Endothelial cell of umbilical vein (primary cell): ENCODE results near the gene ADCY2. TPM values are rescaled to one million over a fixed set of nuclear protein-coding genes. Genes with fewer than 3 reads are reported as not detected.

ENCODE experiments used
- BruUV-seq: library from RNA; stranded (reverse); fragments of 400-500 nt; replicated peaks from 2 replicates; lab custom pipeline; 2021; lab: Mats Ljungman, UMichigan
- CTCF ChIA-PET: fragments of 300-600, 350-600 bp; sonication (Branson Sonifier 250); formaldehyde crosslinking; loops from one replicate; lab custom pipeline; 2021; ENCODE audit warnings: antibody characterized with exemption, inconsistent platforms; lab: Charles Lee
- POLR2A ChIA-PET: fragments of 300-600, 350-600 bp; sonication (Branson Sonifier 250); formaldehyde crosslinking; loops from one replicate; lab custom pipeline; 2021; ENCODE audit warnings: antibody characterized with exemption, inconsistent platforms; lab: Charles Lee
- DNase-seq: peaks from one replicate; pipeline ENCODE4 v3.0.0-alpha.2; 2011; ENCODE audit warnings: low read depth, low spot score
- FAIRE-seq: peaks from 2 replicates; lab custom pipeline; 2011; peaks lifted over from hg19 to GRCh38; lab: Jason Lieb, UNC
- H2AFZ ChIP-seq: 2 replicates; pipeline ENCODE4 v1.6.0; 2012; ENCODE audit warnings: low read depth, low read length, control low read depth, inconsistent platforms
- H3K27ac ChIP-seq: 2 replicates; pipeline ENCODE4 v1.5.1; 2011; ENCODE audit warnings: low read depth, mild to moderate bottlenecking, control low read depth, low read length, moderate library complexity; ENCODE audit not compliant: insufficient read depth
- H3K27me3 ChIP-seq, 2 experiments: 2 replicates each; pipeline versions ENCODE4 v1.6.0 to v1.6.1; 2011; ENCODE audit warnings: low read length in 2 of 2, mixed read lengths in 1 of 2; ENCODE audit not compliant: control insufficient read depth in 2 of 2, insufficient read depth in 2 of 2
- H3K36me3 ChIP-seq, 2 experiments: 2 replicates in 1 of 2; 3 replicates in 1 of 2; pipeline ENCODE4 v1.5.1; 2011; ENCODE audit warnings: low read length in 2 of 2, mild to moderate bottlenecking in 1 of 2, moderate library complexity in 1 of 2; ENCODE audit not compliant: control insufficient read depth in 2 of 2, insufficient read depth in 2 of 2; ENCODE audit errors: extremely low read depth in 1 of 2
- H3K4me1 ChIP-seq: 3 replicates; pipeline ENCODE4 v1.5.1; 2011; ENCODE audit warnings: mild to moderate bottlenecking, low read length; ENCODE audit not compliant: control insufficient read depth, insufficient read depth; ENCODE audit errors: extremely low read depth
- H3K4me2 ChIP-seq: 2 replicates; pipeline ENCODE4 v1.6.1; 2011; ENCODE audit warnings: low read length, control low read depth, mixed read lengths; ENCODE audit not compliant: insufficient read depth
- H3K4me3 ChIP-seq, 3 experiments: fragments of 200-600 bp in 1 of 3; sonication (generic), shearing (Covaris generic) in 1 of 3; replicated peaks in 1 of 3; 2 replicates each; pipeline ENCODE4 v1.5.1; 2011 to 2016; ENCODE audit warnings: control low read depth in 3 of 3, low read length in 3 of 3, mild to moderate bottlenecking in 2 of 3, inconsistent platforms in 1 of 3, low read depth in 1 of 3, moderate library complexity in 1 of 3; ENCODE audit not compliant: insufficient read depth in 1 of 3
- H3K79me2 ChIP-seq: 2 replicates; pipeline ENCODE4 v1.6.0; 2012; ENCODE audit warnings: low read length, inconsistent platforms; ENCODE audit not compliant: control insufficient read depth, insufficient read depth
- H3K9ac ChIP-seq: replicated peaks from 2 replicates; pipeline ENCODE3; 2011; ENCODE audit warnings: low read length, control low read depth; ENCODE audit not compliant: insufficient read depth; ENCODE audit errors: extremely low read depth
- H3K9me1 ChIP-seq: replicated peaks from 3 replicates; pipeline ENCODE4 v1.6.0; 2011; ENCODE audit warnings: mild to moderate bottlenecking, low read length; ENCODE audit not compliant: control insufficient read depth, insufficient read depth; ENCODE audit errors: extremely low read depth
- H3K9me3 ChIP-seq: replicated peaks from 2 replicates; pipeline ENCODE4 v1.5.1; 2012; ENCODE audit warnings: low read length, inconsistent platforms; ENCODE audit not compliant: control insufficient read depth, insufficient read depth
- H4K20me1 ChIP-seq: replicated peaks from 2 replicates; pipeline ENCODE3; 2011; ENCODE audit warnings: mild to moderate bottlenecking, low read length; ENCODE audit not compliant: control insufficient read depth, insufficient read depth; ENCODE audit errors: extremely low read depth
- CTCF ChIP-seq, 2 donors: IDR thresholded peaks; 1 replicate in 1 of 2; 2 replicates in 1 of 2; pipeline ENCODE4 v1.5.1; 2011; ENCODE audit warnings: low read length in 2 of 2, mild to moderate bottlenecking in 2 of 2, moderate library complexity in 2 of 2, control low read depth in 1 of 2, inconsistent platforms in 1 of 2, low read depth in 1 of 2; ENCODE audit not compliant: insufficient read depth in 1 of 2; ENCODE audit errors: extremely low read depth in 1 of 2
- EZH2 ChIP-seq: IDR thresholded peaks from 2 replicates; pipeline ENCODE4 v1.6.1; 2012; ENCODE audit warnings: borderline replicate concordance, low read depth, mild to moderate bottlenecking, moderate library complexity, low read length, inconsistent platforms; ENCODE audit not compliant: severe bottlenecking
- FOS ChIP-seq: IDR thresholded peaks from 2 replicates; pipeline ENCODE4 v1.6.1; 2011; ENCODE audit warnings: mild to moderate bottlenecking, low read length, moderate library complexity, borderline replicate concordance; ENCODE audit not compliant: insufficient read depth
- GATA2 ChIP-seq: IDR thresholded peaks from 2 replicates; pipeline ENCODE4 v1.7.0; 2011; ENCODE audit warnings: low read depth, mild to moderate bottlenecking, moderate library complexity, mixed read lengths, low read length; ENCODE audit not compliant: insufficient read length, insufficient read depth
- JUN ChIP-seq: IDR thresholded peaks from 2 replicates; pipeline ENCODE4 v1.6.1; 2011; ENCODE audit warnings: borderline replicate concordance, low read depth; ENCODE audit not compliant: insufficient read length, insufficient read depth
- MYC ChIP-seq: IDR thresholded peaks from one replicate; pipeline ENCODE4 v1.6.1; 2011; ENCODE audit warnings: mild to moderate bottlenecking, low read depth, low read length
- POLR2A ChIP-seq: IDR thresholded peaks from 2 replicates; pipeline ENCODE4 v1.6.1; 2012; ENCODE audit warnings: low read depth, mild to moderate bottlenecking, control low read depth, low read length
- POLR2AphosphoS5 ChIP-seq: IDR thresholded peaks from 2 replicates; pipeline ENCODE4 v1.6.1; 2012; ENCODE audit warnings: low read depth, mild to moderate bottlenecking, control low read depth, low read length, moderate library complexity; ENCODE audit not compliant: insufficient read depth
- dilution Hi-C: fragments of 300-500 bp; cut with MboI; formaldehyde crosslinking; loops from one replicate; pipeline ENCODE4 v1.15.0; 2019; ENCODE audit warnings: low sequenced_read_pairs; ENCODE audit not compliant: extremely low pct_ligation_motif_present
- intact Hi-C: fragments of 100-400 bp; cut with micrococcal nuclease; formaldehyde crosslinking; loops from one replicate; pipeline ENCODE4 v1.10.0; 2022
- polyA plus RNA-seq, 4 experiments: library from polyadenylated mRNA; depleted of rRNA in 3 of 4; stranded (reverse) in 3 of 4; unstranded in 1 of 4; fragments of >200 nt; gene quantifications; 2 replicates each; pipeline versions ENCODE4 v1.2.1 to v1.2.3, GENCODE V29; 2011 to 2012; ENCODE audit warnings: missing spikeins in 1 of 4
- total RNA-seq: library from RNA; stranded (reverse); gene quantifications from 2 replicates; pipeline ENCODE4 v1.2.3, GENCODE V29; 2021
- TF ChIP-seq, protein P1 (sequence below): IDR thresholded peaks from 2 replicates; pipeline ENCODE4 v1.6.1; 2011; ENCODE audit not compliant: insufficient read depth, insufficient read length

ADCY2 gene
- total and polyA plus RNA-seq, 2 donors (not counting 3 experiments of a cell fraction or from before 2014, with no cell fraction given): under 0.01 TPM; not detected in 1

- intact Hi-C loops (no loop called here), dilution Hi-C loops (no loop called here)
- no TSS peak for BruUV-seq
- Histone ChIP-seq H3K4me2 (no peak overlapping the region), H3K27me3 (no peaks in the 10 kb centered on the region), H3K9ac (no peak overlapping the region), H3K27ac (no peak overlapping the region), H3K36me3 (no peaks in the 10 kb centered on the region), H3K79me2 (no peaks in the 10 kb centered on the region), H3K9me1 (no peaks in the 10 kb centered on the region), H3K4me3 (no peak overlapping the region), H3K9me3 (peaks cover 2% of the 10 kb centered on the region), H3K4me1 (no peaks in the 10 kb centered on the region), H2AFZ (no peak overlapping the region), H4K20me1 (no peaks in the 10 kb centered on the region)
- CTCF ChIA-PET: no interaction called here
- DNase-seq (no peak), FAIRE-seq (no peak)
- POLR2A ChIA-PET: no interaction called here
- TF ChIP-seq GATA2: no peak
- no peak for TF ChIP-seq POLR2AphosphoS5
- TF ChIP-seq EZH2: no peak
- TF ChIP-seq, protein P1, sequence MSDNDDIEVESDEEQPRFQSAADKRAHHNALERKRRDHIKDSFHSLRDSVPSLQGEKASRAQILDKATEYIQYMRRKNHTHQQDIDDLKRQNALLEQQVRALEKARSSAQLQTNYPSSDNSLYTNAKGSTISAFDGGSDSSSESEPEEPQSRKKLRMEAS: no peak
- TF ChIP-seq POLR2A: no peak
- no peak for TF ChIP-seq JUN
- TF ChIP-seq FOS: no peak
- no peak for TF ChIP-seq CTCF (IDR thresholded peaks at IDR 0.05; ENCODE audit: extremely low read depth in 1 of 2, insufficient read depth in 1 of 2, low read depth in 1 of 2, low read length in 2 of 2)
- TF ChIP-seq MYC: no peak
These were observed 294.6 kb downstream of the ADCY2 start for GRCh38 chr5:7690557-7690956.
